ENCODE results near the gene GLYAT.
"Not testable (repeated sequence)": the region's sequence is repeated elsewhere in the genome, so short reads cannot be mapped to it uniquely, and the experiment has no call there.

DNA sequence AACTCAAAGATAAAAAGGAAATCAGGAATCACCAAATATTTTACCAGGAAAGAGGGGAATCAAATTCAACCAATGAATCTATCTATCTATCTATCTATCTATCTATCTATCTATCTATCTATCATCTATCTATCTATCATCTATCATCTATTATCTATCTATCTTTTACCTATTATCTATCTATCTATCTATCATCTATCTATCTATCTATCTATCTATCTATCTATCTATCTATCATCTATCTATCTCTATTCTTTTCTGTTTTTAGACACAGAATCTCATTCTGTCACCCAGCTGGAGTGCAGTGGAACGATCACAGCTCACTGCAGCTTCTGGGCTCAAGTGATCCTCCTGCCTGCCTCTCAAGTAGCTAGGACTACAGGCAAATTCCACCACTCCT lies 54.2 kb downstream of the GLYAT start:
- not testable (repeated sequence) for TF ChIP-seq CTCF (conservative IDR thresholded peaks at IDR 0.05; ENCODE audit: low read length); EZH2phosphoT487 (IDR thresholded peaks at IDR 0.05; ENCODE audit: borderline replicate concordance)
